CD14-positive monocyte (primary cell): ENCODE results near the gene DNAJC27. TPM values are rescaled to one million over a fixed set of nuclear protein-coding genes. Genes with fewer than 3 reads are reported as not detected.
A peak's percentile ranks its signal among the peaks of the same experiment; 100 is the strongest.

ENCODE experiments used
- DNase-seq, 3 donors: peaks; one replicate each; pipeline ENCODE4 v3.0.0-alpha.2; 2011 to 2022
- H2AFZ ChIP-seq: 2 replicates; pipeline ENCODE4 v1.6.0; 2012; ENCODE audit warnings: mild to moderate bottlenecking, low read depth, low read length, inconsistent platforms; ENCODE audit not compliant: insufficient read depth, poor library complexity, severe bottlenecking
- H3K27ac ChIP-seq, 2 donors: 1 replicate in 1 of 2; 2 replicates in 1 of 2; pipeline ENCODE4 v1.5.1; 2012 to 2013; ENCODE audit warnings: low read length in 2 of 2, control low read depth in 1 of 2, inconsistent platforms in 1 of 2, low read depth in 1 of 2, mild to moderate bottlenecking in 1 of 2
- H3K27me3 ChIP-seq, 2 donors: one replicate each; pipeline versions ENCODE4 v1.6.0 to v1.6.1; 2011 to 2013; ENCODE audit warnings: low read length in 2 of 2; ENCODE audit not compliant: control insufficient read depth in 2 of 2, insufficient read depth in 2 of 2
- H3K36me3 ChIP-seq, 2 donors: replicated peaks in 1 of 2; 1 replicate in 1 of 2; 2 replicates in 1 of 2; pipeline versions ENCODE4 v1.5.1 to v1.6.1; 2012 to 2013; ENCODE audit warnings: low read length in 2 of 2, control low read depth in 1 of 2, inconsistent platforms in 1 of 2, mild to moderate bottlenecking in 1 of 2; ENCODE audit not compliant: insufficient read depth in 2 of 2, control insufficient read depth in 1 of 2
- H3K4me1 ChIP-seq, 2 donors: 1 replicate in 1 of 2; 2 replicates in 1 of 2; pipeline versions ENCODE4 v1.5.1 to v1.6.1; 2012 to 2013; ENCODE audit warnings: low read length in 2 of 2, control low read depth in 1 of 2, inconsistent platforms in 1 of 2, mild to moderate bottlenecking in 1 of 2, moderate library complexity in 1 of 2; ENCODE audit not compliant: insufficient read depth in 2 of 2, control insufficient read depth in 1 of 2
- H3K4me2 ChIP-seq: replicated peaks from 2 replicates; pipeline ENCODE3; 2012; ENCODE audit warnings: low read length, moderate library complexity, mild to moderate bottlenecking; ENCODE audit not compliant: poor library complexity, severe bottlenecking; ENCODE audit errors: extremely low read depth
- H3K4me3 ChIP-seq, 3 experiments: fragments of 200-600 bp in 1 of 3; sonication (generic) in 1 of 3; replicated peaks in 1 of 3; 1 replicate in 2 of 3; 2 replicates in 1 of 3; pipeline ENCODE4 v1.5.1; 2011 to 2013; ENCODE audit warnings: low read length in 3 of 3, mild to moderate bottlenecking in 3 of 3, control low read depth in 2 of 3, low read depth in 2 of 3, inconsistent platforms in 1 of 3, moderate library complexity in 1 of 3
- H3K79me2 ChIP-seq: 2 replicates; pipeline ENCODE4 v1.6.0; 2012; ENCODE audit warnings: mild to moderate bottlenecking, control low read depth, inconsistent platforms, low read length, moderate library complexity; ENCODE audit not compliant: insufficient read depth
- H3K9ac ChIP-seq: 2 replicates; pipeline ENCODE4 v1.6.0; 2017; ENCODE audit warnings: low read length, mild to moderate bottlenecking; ENCODE audit not compliant: insufficient read depth, poor library complexity, severe bottlenecking
- H3K9me3 ChIP-seq, 2 donors: replicated peaks in 1 of 2; 1 replicate in 1 of 2; 2 replicates in 1 of 2; pipeline versions ENCODE4 v1.5.1 to v1.6.1; 2012 to 2013; ENCODE audit warnings: low read length in 2 of 2, control low read depth in 1 of 2; ENCODE audit not compliant: control insufficient read depth in 1 of 2, insufficient read depth in 1 of 2
- H4K20me1 ChIP-seq: 2 replicates; pipeline ENCODE4 v1.6.0; 2012; ENCODE audit warnings: mild to moderate bottlenecking, low read length, control low read depth, moderate library complexity; ENCODE audit not compliant: insufficient read depth
- H3K27ac Mint-ChIP-seq, 7 donors: one replicate each; pipeline ENCODE4 v1.8.0; 2020; ENCODE audit warnings: mild to moderate bottlenecking in 7 of 7, mixed read lengths in 7 of 7, moderate library complexity in 6 of 7, inconsistent platforms in 2 of 7
- H3K27me3 Mint-ChIP-seq, 3 donors: one replicate each; pipeline ENCODE4 v1.8.0; 2021 to 2022; ENCODE audit warnings: low read depth in 3 of 3, mild to moderate bottlenecking in 3 of 3, mixed read lengths in 3 of 3, moderate library complexity in 3 of 3, inconsistent platforms in 1 of 3
- H3K36me3 Mint-ChIP-seq, 2 donors: one replicate each; pipeline ENCODE4 v1.8.0; 2020; ENCODE audit warnings: mixed read lengths in 2 of 2, inconsistent platforms in 1 of 2, mild to moderate bottlenecking in 1 of 2
- H3K4me1 Mint-ChIP-seq: one replicate; pipeline ENCODE4 v1.8.0; 2020; ENCODE audit warnings: mild to moderate bottlenecking, mixed read lengths
- H3K4me3 Mint-ChIP-seq, 2 donors: one replicate each; pipeline ENCODE4 v1.8.0; 2020; ENCODE audit warnings: mild to moderate bottlenecking in 2 of 2, mixed read lengths in 2 of 2, moderate library complexity in 1 of 2
- H3K9me3 Mint-ChIP-seq, 7 donors: one replicate each; pipeline ENCODE4 v1.8.0; 2020 to 2022; ENCODE audit warnings: mixed read lengths in 7 of 7, mild to moderate bottlenecking in 6 of 7, moderate library complexity in 6 of 7, inconsistent platforms in 2 of 7
- CTCF ChIP-seq: fragments of 200-600 bp; IDR thresholded peaks from one replicate; pipeline ENCODE4 v1.8.0; 2022; ENCODE audit warnings: antibody characterized with exemption, mild to moderate bottlenecking
- WGBS: methylation state at CpG from one replicate; pipeline ENCODE4 v1.1.5; 2013; ENCODE audit warnings: missing lambda C conversion rate; ENCODE audit not compliant: insufficient coverage; 5-methylcytosine and 5-hydroxymethylcytosine counted together
- intact Hi-C, 2 donors: fragments of 100-400 bp; cut with micrococcal nuclease; formaldehyde crosslinking; loops; one replicate each; pipeline versions ENCODE4 v1.15.0 to v1.15.1; 2023
- polyA plus RNA-seq, 3 donors: library from polyadenylated mRNA; depleted of rRNA in 1 of 3; unstranded in 2 of 3; stranded (reverse) in 1 of 3; fragments of 300-500 nt in 2 of 3; fragments of >200 nt in 1 of 3; fragmentation: Illumina TruSeq in 2 of 3; gene quantifications; 1 replicate in 2 of 3; 2 replicates in 1 of 3; pipeline ENCODE4 v1.2.3, GENCODE V29; 2012 to 2021

The DNAJC27 gene
- polyA plus RNA-seq, 3 donors = 0.86 to 2.8 (median 2.2) TPM

GRCh38 chr2:24947561-24948157 lies 24.1 kb downstream of the DNAJC27 start:
- H3K4me3 Mint-ChIP-seq = no peak overlapping the region
- 100% methylated on average over 1 of the region's 3 CpGs for WGBS
- intact Hi-C loops = no loop called here
- Histone ChIP-seq H4K20me1 (no peaks in the 10 kb centered on the region), H3K27me3 (no peaks in the 10 kb centered on the region), H3K9me3 (no peaks in the 10 kb centered on the region), H3K79me2 (no peaks in the 10 kb centered on the region), H3K4me2 (no peak overlapping the region), H3K4me1 (no peaks in the 10 kb centered on the region), H3K9ac (no peak overlapping the region), H3K4me3 (no peak overlapping the region), H3K36me3 (peaks cover 7 to 74% of the 10 kb centered on the region in 2 donors), H3K27ac (no peak overlapping the region), H2AFZ (no peak overlapping the region)
- H3K27ac Mint-ChIP-seq = no peak overlapping the region
- H3K36me3 Mint-ChIP-seq = peaks cover 57 to 62% of the 10 kb centered on the region in 2 donors
- H3K9me3 Mint-ChIP-seq = no peaks in the 10 kb centered on the region
- TF ChIP-seq CTCF = no peak
- DNase-seq = no peak
- H3K4me1 Mint-ChIP-seq = peaks cover 6% of the 10 kb centered on the region
- peaks cover 0 to 2% (median 0%) of the 10 kb centered on the region in 3 donors for H3K27me3 Mint-ChIP-seq

GRCh38 chr2:24945907-24946306 lies 25.8 kb downstream of the DNAJC27 start:
- H3K4me3 Mint-ChIP-seq = no peak overlapping the region

More at GRCh38 chr2:24945907-24946306, 25.8 kb downstream of the DNAJC27 start:
- peaks cover 6% of the 10 kb centered on the region for H3K4me1 Mint-ChIP-seq
- intact Hi-C loops = no loop called here
- peaks cover 0 to 2% (median 0%) of the 10 kb centered on the region in 3 donors for H3K27me3 Mint-ChIP-seq
- Histone ChIP-seq H3K36me3 (peaks cover 7 to 58% of the 10 kb centered on the region in 2 donors), H3K27ac (no peak overlapping the region), H2AFZ (no peak overlapping the region), H3K4me1 (no peaks in the 10 kb centered on the region), H3K4me3 (no peak overlapping the region), H3K9ac (no peak overlapping the region), H3K79me2 (no peaks in the 10 kb centered on the region), H3K4me2 (no peak overlapping the region), H4K20me1 (no peaks in the 10 kb centered on the region), H3K27me3 (no peaks in the 10 kb centered on the region), H3K9me3 (no peaks in the 10 kb centered on the region)
- no peak for DNase-seq
- H3K27ac Mint-ChIP-seq = peak overlapping the region in 3 of 7 donors; percentile 0 to 41 (median 2)
- WGBS = no CpG with 5 or more reads among the region's 4 CpGs
- no peak for TF ChIP-seq CTCF
- H3K9me3 Mint-ChIP-seq = no peaks in the 10 kb centered on the region
- H3K36me3 Mint-ChIP-seq = peaks cover 45 to 50% of the 10 kb centered on the region in 2 donors
